Caco-2 (cell line): ENCODE results near the gene CTAGE9. TPM values are rescaled to one million over a fixed set of nuclear protein-coding genes. Genes with fewer than 3 reads are reported as not detected.

ENCODE experiments used
- BruUV-seq: library from RNA; stranded (reverse); fragments of 400-500 nt; replicated peaks from 2 replicates; lab custom pipeline; 2021; lab: Mats Ljungman, UMichigan
- CTCF ChIA-PET: fragments of 300-600 bp; sonication (Branson Sonifier 250); formaldehyde crosslinking; loops from one replicate; lab custom pipeline; 2022; ENCODE audit warnings: antibody characterized with exemption; lab: Charles Lee
- POLR2A ChIA-PET: fragments of 300-600 bp; sonication (Branson Sonifier 250); formaldehyde crosslinking; loops from one replicate; lab custom pipeline; 2022; ENCODE audit warnings: antibody characterized with exemption; lab: Charles Lee
- DNase-seq, 2 experiments: peaks; one replicate each; pipeline versions ENCODE4 v3.0.0 to v3.0.0-alpha.2; 2020 to 2022
- H3K27me3 ChIP-seq: replicated peaks from 2 replicates; pipeline ENCODE4 v1.6.0; 2011; ENCODE audit warnings: low read length; ENCODE audit not compliant: control insufficient read depth, insufficient read depth
- H3K36me3 ChIP-seq: 2 replicates; pipeline ENCODE4 v1.5.1; 2011; ENCODE audit warnings: low read length; ENCODE audit not compliant: control insufficient read depth, insufficient read depth
- H3K4me1 ChIP-seq: fragments of 250-450 bp; sonication (Bioruptor Pico); 2 replicates; pipeline ENCODE4 v1.5.1; 2020; ENCODE audit warnings: mild to moderate bottlenecking
- H3K4me3 ChIP-seq: 2 replicates; pipeline ENCODE4 v1.5.1; 2011; ENCODE audit warnings: low read depth, mild to moderate bottlenecking, control low read depth, low read length
- H3K9me3 ChIP-seq: fragments of 250-450 bp; sonication (Bioruptor Pico); 2 replicates; pipeline ENCODE4 v1.5.1; 2020; ENCODE audit warnings: mild to moderate bottlenecking, moderate library complexity
- H3K27ac Mint-ChIP-seq: one replicate; pipeline ENCODE4 v1.8.0; 2022; ENCODE audit warnings: mixed read lengths; ENCODE audit not compliant: unreplicated experiment
- H3K27me3 Mint-ChIP-seq: one replicate; pipeline ENCODE4 v1.8.0; 2022; ENCODE audit warnings: mixed read lengths; ENCODE audit not compliant: insufficient read depth, unreplicated experiment
- H3K36me3 Mint-ChIP-seq: one replicate; pipeline ENCODE4 v1.8.0; 2022; ENCODE audit warnings: mild to moderate bottlenecking, mixed read lengths; ENCODE audit not compliant: insufficient read depth, unreplicated experiment
- H3K4me1 Mint-ChIP-seq: one replicate; pipeline ENCODE4 v1.8.0; 2022; ENCODE audit warnings: low read depth, mixed read lengths; ENCODE audit not compliant: unreplicated experiment
- H3K4me3 Mint-ChIP-seq: one replicate; pipeline ENCODE4 v1.8.0; 2022; ENCODE audit warnings: mild to moderate bottlenecking, moderate library complexity, mixed read lengths; ENCODE audit not compliant: unreplicated experiment
- H3K9me3 Mint-ChIP-seq: one replicate; pipeline ENCODE4 v1.8.0; 2022; ENCODE audit warnings: mixed read lengths; ENCODE audit not compliant: unreplicated experiment
- CTCF ChIP-seq, 2 experiments: fragments of 200-600 bp in 1 of 2; IDR thresholded peaks; 1 replicate in 1 of 2; 2 replicates in 1 of 2; pipeline versions ENCODE4 v1.5.1 to v1.8.0; 2011 to 2022; ENCODE audit warnings: antibody characterized with exemption in 1 of 2, control low read depth in 1 of 2, inconsistent platforms in 1 of 2, low read depth in 1 of 2, low read length in 1 of 2, mild to moderate bottlenecking in 1 of 2, moderate library complexity in 1 of 2; ENCODE audit not compliant: insufficient read depth in 1 of 2, severe bottlenecking in 1 of 2, unreplicated experiment in 1 of 2
- intact Hi-C: fragments of 100-400 bp; cut with micrococcal nuclease; formaldehyde crosslinking; loops from one replicate; pipeline ENCODE4 v1.10.0; 2022; ENCODE audit not compliant: unreplicated experiment
- total RNA-seq: library from RNA; stranded (reverse); gene quantifications from 2 replicates; pipeline ENCODE4 v1.2.3, GENCODE V29; 2022

The CTAGE9 gene
- total RNA-seq, 1 experiment from 2014 or later: not detected

GRCh38 chr6:131687022-131687421, 23.8 kb downstream of the CTAGE9 start:
- Mint-ChIP-seq H3K36me3 (no peaks in the 10 kb centered on the region), H3K27ac (no peak overlapping the region), H3K4me1 (no peaks in the 10 kb centered on the region), H3K4me3 (no peak overlapping the region), H3K9me3 (no peaks in the 10 kb centered on the region), H3K27me3 (peaks cover 4% of the 10 kb centered on the region)
- TF ChIP-seq CTCF (IDR thresholded peaks at IDR 0.05; ENCODE audit: insufficient read depth in 1 of 2, low read depth in 1 of 2, low read length in 1 of 2, severe bottlenecking in 1 of 2, unreplicated experiment in 1 of 2): no peak
- POLR2A ChIA-PET: no interaction called here
- BruUV-seq: no TSS peak
- intact Hi-C loops: no loop called here
- H3K27me3 ChIP-seq: no peaks in the 10 kb centered on the region; the same call in 1 of the 2 replicates
- H3K9me3 ChIP-seq: no peaks in the 10 kb centered on the region
- CTCF ChIA-PET: no interaction called here
- H3K4me3 ChIP-seq: no peak overlapping the region
- no peak for DNase-seq
- H3K4me1 ChIP-seq: no peaks in the 10 kb centered on the region
- H3K36me3 ChIP-seq: no peaks in the 10 kb centered on the region

GRCh38 chr6:131685266-131685780, 25.5 kb downstream of the CTAGE9 start:
- no TSS peak for BruUV-seq
- peaks cover 4% of the 10 kb centered on the region for H3K27me3 Mint-ChIP-seq
- no peak overlapping the region for H3K4me3 ChIP-seq
- DNase-seq: no peak
- H3K36me3 Mint-ChIP-seq: no peaks in the 10 kb centered on the region
- H3K27ac Mint-ChIP-seq: no peak overlapping the region
- CTCF ChIA-PET: no interaction called here
- H3K4me1 ChIP-seq: no peaks in the 10 kb centered on the region
- no peak for TF ChIP-seq CTCF (IDR thresholded peaks at IDR 0.05; ENCODE audit: insufficient read depth in 1 of 2, low read depth in 1 of 2, low read length in 1 of 2, severe bottlenecking in 1 of 2, unreplicated experiment in 1 of 2)
- no peaks in the 10 kb centered on the region for H3K9me3 ChIP-seq
- no peak overlapping the region for H3K4me3 Mint-ChIP-seq
- intact Hi-C loops: no loop called here
- POLR2A ChIA-PET: no interaction called here
- no peaks in the 10 kb centered on the region for H3K9me3 Mint-ChIP-seq
- H3K4me1 Mint-ChIP-seq: peaks cover 3% of the 10 kb centered on the region
- no peaks in the 10 kb centered on the region; the same call in 1 of the 2 replicates for H3K27me3 ChIP-seq
- no peaks in the 10 kb centered on the region for H3K36me3 ChIP-seq

- DNase-seq: no peak
- Histone ChIP-seq H3K36me3 (no peaks in the 10 kb centered on the region), H3K9me3 (no peaks in the 10 kb centered on the region), H3K4me1 (peaks cover 7% of the 10 kb centered on the region; the same call in 1 of the 2 replicates), H3K27me3 (no peaks in the 10 kb centered on the region), H3K4me3 (no peak overlapping the region)
- H3K27me3 Mint-ChIP-seq: peaks cover 2% of the 10 kb centered on the region
- ChIA-PET CTCF (no interaction called here), POLR2A (no interaction called here)
- no TSS peak for BruUV-seq
- peaks cover 11% of the 10 kb centered on the region for H3K4me1 Mint-ChIP-seq
- no peaks in the 10 kb centered on the region for H3K36me3 Mint-ChIP-seq
- no peak for TF ChIP-seq CTCF (IDR thresholded peaks at IDR 0.05; ENCODE audit: insufficient read depth in 1 of 2, low read depth in 1 of 2, low read length in 1 of 2, severe bottlenecking in 1 of 2, unreplicated experiment in 1 of 2)
- no peak overlapping the region for H3K27ac Mint-ChIP-seq
- intact Hi-C loops: no loop called here
- H3K9me3 Mint-ChIP-seq: no peaks in the 10 kb centered on the region
- H3K4me3 Mint-ChIP-seq: no peak overlapping the region
Observed at GRCh38 chr6:131683479-131683878, 27.3 kb downstream of the CTAGE9 start.
